SK-N-SH (cell line): Measurements from ENCODE around the gene PSMC3. TPM values are rescaled to one million over a fixed set of nuclear protein-coding genes. Genes with fewer than 3 reads are reported as not detected.

Source experiments
- CTCF ChIA-PET: fragments of 300-600, 350-600 bp; formaldehyde crosslinking; extraction: SDS; loops from one replicate; lab custom pipeline; 2021; lab: Yijun Ruan, JAX
- POLR2A ChIA-PET: fragments of 350-600 bp; sonication (Branson Sonifier 250); formaldehyde crosslinking; extraction: SDS; loops from one replicate; lab custom pipeline; 2020; ENCODE audit warnings: antibody characterized with exemption, inconsistent platforms; lab: Yijun Ruan, JAX
- DNase-seq: peaks from one replicate; pipeline ENCODE4 v3.0.0; 2012
- H2AFZ ChIP-seq: fragments of 200-600 bp; sonication (generic); 2 replicates; pipeline ENCODE4 v1.8.1; 2016; ENCODE audit warnings: antibody characterized with exemption, mild to moderate bottlenecking, low read depth
- H3F3A ChIP-seq: fragments of 200-600 bp; sonication (generic); replicated peaks from 2 replicates; pipeline ENCODE3; 2016; ENCODE audit warnings: antibody characterized with exemption, mild to moderate bottlenecking; ENCODE audit not compliant: insufficient read depth
- H3K27ac ChIP-seq, 2 experiments: fragments of 200-500 bp in 1 of 2; fragments of 200-600 bp in 1 of 2; sonication (Bioruptor generic) in 1 of 2; sonication (generic), shearing (Covaris generic) in 1 of 2; 2 replicates each; pipeline versions ENCODE4 v1.5.1 to v1.6.1; 2014 to 2016; ENCODE audit warnings: low read depth in 2 of 2, inconsistent platforms in 1 of 2, low read length in 1 of 2, mild to moderate bottlenecking in 1 of 2, mixed read lengths in 1 of 2
- H3K27me3 ChIP-seq: fragments of 200-600 bp; sonication (generic), shearing (Covaris generic); 2 replicates; pipeline ENCODE4 v1.6.1; 2016; ENCODE audit warnings: mixed run types; ENCODE audit not compliant: insufficient read depth
- H3K36me3 ChIP-seq, 2 experiments: fragments of 200-500 bp in 1 of 2; fragments of 200-600 bp in 1 of 2; sonication (Bioruptor generic) in 1 of 2; sonication (generic) in 1 of 2; replicated peaks in 1 of 2; 2 replicates each; pipeline versions ENCODE3 to v1.5.1; 2014 to 2016; ENCODE audit warnings: low read length in 1 of 2, mild to moderate bottlenecking in 1 of 2; ENCODE audit not compliant: insufficient read depth in 2 of 2, control insufficient read depth in 1 of 2
- H3K4me1 ChIP-seq, 2 experiments: fragments of 200-500 bp in 1 of 2; fragments of 200-600 bp in 1 of 2; sonication (Bioruptor generic) in 1 of 2; sonication (generic), shearing (Covaris generic) in 1 of 2; 2 replicates each; pipeline versions ENCODE4 v1.5.1 to v1.6.1; 2014 to 2016; ENCODE audit warnings: low read depth in 1 of 2, low read length in 1 of 2, mixed run types in 1 of 2; ENCODE audit not compliant: insufficient read depth in 2 of 2, control insufficient read depth in 1 of 2
- H3K4me2 ChIP-seq: fragments of 200-600 bp; sonication (generic), shearing (Covaris generic); 2 replicates; pipeline ENCODE4 v1.6.1; 2017; ENCODE audit warnings: mixed run types
- H3K4me3 ChIP-seq, 2 experiments: fragments of 200-500 bp in 1 of 2; fragments of 200-600 bp in 1 of 2; sonication (Bioruptor generic) in 1 of 2; sonication (generic), shearing (Covaris generic) in 1 of 2; 2 replicates each; pipeline versions ENCODE4 v1.5.1 to v1.8.1; 2014 to 2016; ENCODE audit warnings: low read depth in 2 of 2, inconsistent platforms in 1 of 2, low read length in 1 of 2, mild to moderate bottlenecking in 1 of 2, mixed read lengths in 1 of 2, moderate library complexity in 1 of 2
- H3K79me2 ChIP-seq: fragments of 200-600 bp; sonication (generic); 2 replicates; pipeline ENCODE4 v1.8.1; 2017; ENCODE audit warnings: mild to moderate bottlenecking; ENCODE audit not compliant: insufficient read depth
- H3K9ac ChIP-seq: fragments of 200-600 bp; sonication (generic); 2 replicates; pipeline ENCODE4 v1.6.1; 2017; ENCODE audit warnings: mixed run types
- H3K9me2 ChIP-seq: fragments of 200-600 bp; sonication (generic); 2 replicates; pipeline ENCODE4 v1.6.1; 2017; ENCODE audit warnings: mixed run types
- H3K9me3 ChIP-seq: fragments of 200-600 bp; sonication (generic); 2 replicates; pipeline ENCODE4 v1.6.1; 2017; ENCODE audit warnings: mixed run types, mild to moderate bottlenecking, moderate library complexity
- H4K20me1 ChIP-seq: fragments of 200-600 bp; sonication (generic); 2 replicates; pipeline ENCODE4 v1.6.1; 2017; ENCODE audit warnings: mild to moderate bottlenecking, mixed run types; ENCODE audit not compliant: insufficient read depth
- CHD2 ChIP-seq: fragments of 150-350 bp; IDR thresholded peaks from 2 replicates; pipeline ENCODE4 v1.6.1; 2018; ENCODE audit warnings: low read length; ENCODE audit not compliant: partially characterized antibody
- EP300 ChIP-seq, 2 experiments: IDR thresholded peaks; 2 replicates each; pipeline versions ENCODE4 v1.4.0 to v1.6.1; 2012; ENCODE audit warnings: borderline replicate concordance in 1 of 2, low read depth in 1 of 2, low read length in 1 of 2
- FOSL2 ChIP-seq: IDR thresholded peaks from 2 replicates; pipeline ENCODE4 v1.4.0; 2012; ENCODE audit warnings: low read depth, mild to moderate bottlenecking, moderate library complexity, borderline replicate concordance
- GABPA ChIP-seq: IDR thresholded peaks from 2 replicates; pipeline ENCODE4 v1.4.0; 2012; ENCODE audit warnings: low read depth, mild to moderate bottlenecking
- JUND ChIP-seq: IDR thresholded peaks from 2 replicates; pipeline ENCODE4 v1.4.0; 2012
- MAX ChIP-seq: IDR thresholded peaks from 2 replicates; pipeline ENCODE4 v1.4.0; 2012; ENCODE audit warnings: low read depth
- NRF1 ChIP-seq: IDR thresholded peaks from 2 replicates; pipeline ENCODE4 v1.6.1; 2012; ENCODE audit warnings: low read depth, mild to moderate bottlenecking, low read length
- PBX3 ChIP-seq: IDR thresholded peaks from 2 replicates; pipeline ENCODE4; 2012
- POLR2AphosphoS5 ChIP-seq: IDR thresholded peaks from 2 replicates; pipeline ENCODE4 v1.6.1; 2012; ENCODE audit warnings: low read depth, low read length
- REST ChIP-seq: IDR thresholded peaks from 2 replicates; pipeline ENCODE4 v1.6.1; 2012; ENCODE audit warnings: mild to moderate bottlenecking, low read depth, low read length, moderate library complexity
- RFX5 ChIP-seq: IDR thresholded peaks from 2 replicates; pipeline ENCODE4 v1.6.1; 2012; ENCODE audit warnings: mild to moderate bottlenecking, improper control_type of control experiment, low read length
- RXRA ChIP-seq: IDR thresholded peaks from 2 replicates; pipeline ENCODE4 v1.4.0; 2012; ENCODE audit warnings: low read depth, mild to moderate bottlenecking, borderline replicate concordance
- SMC3 ChIP-seq: IDR thresholded peaks from 2 replicates; pipeline ENCODE4 v1.6.1; 2012; ENCODE audit warnings: low read depth, low read length, improper control_type of control experiment
- TAF1 ChIP-seq: IDR thresholded peaks from 2 replicates; pipeline ENCODE4 v1.6.1; 2012; ENCODE audit warnings: low read depth, mild to moderate bottlenecking, low read length, moderate library complexity, borderline replicate concordance
- TCF12 ChIP-seq: IDR thresholded peaks from 2 replicates; pipeline ENCODE4 v1.4.0; 2012
- USF1 ChIP-seq: IDR thresholded peaks from 2 replicates; pipeline ENCODE4 v1.4.0; 2012; ENCODE audit warnings: low read depth, borderline replicate concordance
- USF2 ChIP-seq: fragments of 150-350 bp; IDR thresholded peaks from 2 replicates; pipeline ENCODE4 v1.6.1; 2017; ENCODE audit warnings: antibody characterized with exemption, low read length, low read depth, borderline replicate concordance
- ZBTB33 ChIP-seq: IDR thresholded peaks from 2 replicates; pipeline ENCODE4 v1.4.0; 2012; ENCODE audit warnings: low read depth, borderline replicate concordance
- WGBS: methylation state at CpG from one replicate; pipeline ENCODE4 v1.1.6; 2017; ENCODE audit warnings: low lambda C conversion rate; 5-methylcytosine and 5-hydroxymethylcytosine counted together
- polyA plus RNA-seq, 3 experiments: library from polyadenylated mRNA; depleted of rRNA; stranded (reverse); fragments of >200 nt; gene quantifications; 2 replicates each; pipeline ENCODE4 v1.2.3, GENCODE V29; 2012

PSMC3 gene
- polyA plus RNA-seq, 1 of the 3 experiments (the other 2 are of a cell fraction): 184 TPM

GRCh38 chr11:47438721-47439120 lies 12.5 kb upstream of the PSMC3 start:
- no peak for TF ChIP-seq EP300 (IDR thresholded peaks at IDR 0.05; ENCODE audit: borderline replicate concordance in 1 of 2, low read depth in 1 of 2, low read length in 1 of 2)
- TF ChIP-seq GABPA: no peak
- no peak for TF ChIP-seq CHD2
- TF ChIP-seq RFX5: no peak
- TF ChIP-seq MAX: no peak
- no peak for TF ChIP-seq REST
- TF ChIP-seq PBX3: no peak
- TF ChIP-seq TCF12: no peak
- no peak for TF ChIP-seq JUND
- no peak for TF ChIP-seq FOSL2
- TF ChIP-seq TAF1: no peak
- no peak for TF ChIP-seq POLR2AphosphoS5
- no peak for TF ChIP-seq RXRA
- TF ChIP-seq ZBTB33: no peak
- TF ChIP-seq NRF1: no peak
- TF ChIP-seq USF2: no peak
- TF ChIP-seq USF1: no peak
- no peak for TF ChIP-seq SMC3
- Histone ChIP-seq H3K4me3 (no peak overlapping the region), H3K4me2 (no peak overlapping the region), H3K79me2 (no peaks in the 10 kb centered on the region), H3K9me2 (no peaks in the 10 kb centered on the region), H3F3A (peaks cover 8% of the 10 kb centered on the region), H3K9ac (no peak overlapping the region), H3K9me3 (no peaks in the 10 kb centered on the region), H3K36me3 (no peaks in the 10 kb centered on the region), H2AFZ (no peak overlapping the region), H3K27ac (no peak overlapping the region), H3K4me1 (no peaks in the 10 kb centered on the region; a peak in 1 of 4 replicates), H3K27me3 (no peaks in the 10 kb centered on the region), H4K20me1 (no peaks in the 10 kb centered on the region)
- no peak for DNase-seq
- 100% methylated on average over 4 of the region's 18 CpGs for WGBS
- POLR2A ChIA-PET: no interaction called here
- CTCF ChIA-PET: interaction anchor here (1.3 kb wide), 1 partner anchor 27 kb away, joined by 3 read pairs; no protein-coding TSS in a partner anchor
